HG03469 (cell line): ENCODE results near the gene LSM2.
"Not testable (repeated sequence)": the region's sequence is repeated elsewhere in the genome, so short reads cannot be mapped to it uniquely, and the experiment has no call there.

ENCODE experiments used
- ATAC-seq: cut with Tn5 transposase; IDR thresholded peaks from one replicate; pipeline ENCODE4 v1.9.1; 2021; ENCODE audit warnings: mild to moderate bottlenecking, moderate library complexity, moderate number of reproducible peaks; ENCODE audit not compliant: unreplicated experiment

The LSM2 gene

GRCh38 chr6:31799781-31800180, 7.0 kb downstream of the LSM2 start:
- no peak for ATAC-seq

DNA sequence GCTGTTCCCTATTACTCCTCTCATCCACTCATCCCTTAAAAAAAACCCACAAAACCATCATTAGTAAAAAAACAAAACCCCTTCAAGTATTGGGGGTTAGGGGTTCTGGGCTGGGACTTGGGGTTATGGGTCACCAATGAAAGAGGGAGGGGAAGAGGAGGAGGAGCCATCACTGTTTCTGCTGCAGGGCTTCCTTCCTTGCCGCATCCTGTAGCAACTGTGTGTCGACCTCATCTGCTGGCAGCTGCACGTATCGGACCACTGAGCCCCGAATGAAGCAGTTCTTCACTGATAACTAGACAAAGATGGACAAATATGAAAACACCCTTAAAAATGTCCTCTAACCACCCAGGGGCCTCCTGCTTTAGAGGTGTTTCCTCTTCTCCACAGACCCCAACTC, 9.2 kb downstream of the LSM2 start:
- ATAC-seq, result no peak

DNA sequence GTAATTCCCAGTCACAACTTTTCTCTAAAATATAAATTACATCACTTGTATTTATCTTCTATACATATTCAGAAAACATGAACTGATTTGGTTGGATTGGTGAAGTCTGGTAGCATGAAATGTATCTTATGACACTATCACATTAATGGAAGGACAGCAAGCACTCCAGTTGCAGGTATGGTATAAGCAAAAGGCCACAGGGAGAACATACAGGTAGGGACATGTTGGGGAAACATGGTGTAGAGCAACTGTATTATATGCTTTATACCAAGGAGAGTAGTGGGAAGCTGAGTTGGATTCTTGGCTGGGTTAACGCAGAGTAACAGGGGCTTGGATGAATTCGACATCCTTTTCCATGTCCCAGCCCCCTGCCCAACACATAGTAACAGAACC, 9.8 kb downstream of the LSM2 start:
- ATAC-seq, result no peak

GRCh38 chr6:31795616-31796298, 11.0 kb downstream of the LSM2 start, which contains the start of gene VARS1:
Gene VARS1 (minus strand): TSS chr6:31795752. CDS start chr6:31795217, 535 bp downstream.
- ATAC-seq, result peak; percentile 70

GRCh38 chr6:31794866-31795615, 11.7 kb downstream of the LSM2 start:
- no peak for ATAC-seq

DNA sequence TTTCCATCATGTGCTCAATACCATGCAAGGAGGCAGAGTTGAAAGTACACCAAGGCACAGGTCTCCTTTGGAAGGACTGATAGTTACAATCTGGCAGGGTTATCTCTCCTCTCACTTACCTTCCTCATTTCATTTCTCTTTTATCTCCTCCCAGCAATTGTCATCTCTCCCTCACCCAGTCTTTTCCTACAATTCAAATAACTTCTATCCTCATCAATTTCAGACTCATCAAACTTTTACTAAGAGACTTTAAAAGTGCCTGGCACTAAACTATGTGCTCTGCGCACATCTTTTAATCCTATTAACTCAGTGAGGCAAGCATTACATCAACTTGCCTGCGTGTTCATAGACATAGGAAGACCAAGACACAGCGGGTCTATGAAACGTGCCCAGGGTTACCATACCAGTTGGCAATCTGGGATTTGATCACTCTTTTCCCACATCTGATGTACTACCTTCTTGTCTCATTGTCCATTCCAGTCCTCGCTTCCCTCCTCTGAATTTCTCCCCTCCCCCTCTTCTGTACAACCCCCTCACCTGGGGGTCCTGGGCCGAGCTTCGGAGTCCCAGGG, 12.4 kb downstream of the LSM2 start:
- ATAC-seq, result no peak

- not testable (repeated sequence) for ATAC-seq
These were observed 12.9 kb downstream of the LSM2 start for GRCh38 chr6:31793927-31794245.

DNA sequence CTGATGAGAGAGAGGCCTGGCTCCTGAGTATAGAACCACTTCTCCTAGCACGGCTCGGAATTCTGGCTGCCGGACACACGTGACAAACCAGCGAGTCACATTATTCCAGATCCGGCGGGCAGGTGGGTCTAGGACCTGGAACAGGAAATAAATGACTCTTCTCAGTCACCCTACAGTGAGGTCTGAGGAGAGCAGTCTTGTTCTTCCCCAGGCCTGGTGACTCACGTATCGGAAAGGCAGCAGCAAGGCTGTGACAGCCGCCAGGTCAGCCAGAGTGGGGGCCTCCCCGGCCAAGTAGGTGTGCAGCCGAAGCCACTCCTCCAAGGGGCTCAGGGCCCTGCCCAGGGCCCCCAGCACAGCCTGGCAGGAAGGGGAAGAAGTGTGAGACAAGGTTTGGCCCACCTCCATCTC, 14.0 kb downstream of the LSM2 start:
- no peak for ATAC-seq

GRCh38 chr6:31792090-31792374, 14.7 kb downstream of the LSM2 start:
- no peak for ATAC-seq

DNA sequence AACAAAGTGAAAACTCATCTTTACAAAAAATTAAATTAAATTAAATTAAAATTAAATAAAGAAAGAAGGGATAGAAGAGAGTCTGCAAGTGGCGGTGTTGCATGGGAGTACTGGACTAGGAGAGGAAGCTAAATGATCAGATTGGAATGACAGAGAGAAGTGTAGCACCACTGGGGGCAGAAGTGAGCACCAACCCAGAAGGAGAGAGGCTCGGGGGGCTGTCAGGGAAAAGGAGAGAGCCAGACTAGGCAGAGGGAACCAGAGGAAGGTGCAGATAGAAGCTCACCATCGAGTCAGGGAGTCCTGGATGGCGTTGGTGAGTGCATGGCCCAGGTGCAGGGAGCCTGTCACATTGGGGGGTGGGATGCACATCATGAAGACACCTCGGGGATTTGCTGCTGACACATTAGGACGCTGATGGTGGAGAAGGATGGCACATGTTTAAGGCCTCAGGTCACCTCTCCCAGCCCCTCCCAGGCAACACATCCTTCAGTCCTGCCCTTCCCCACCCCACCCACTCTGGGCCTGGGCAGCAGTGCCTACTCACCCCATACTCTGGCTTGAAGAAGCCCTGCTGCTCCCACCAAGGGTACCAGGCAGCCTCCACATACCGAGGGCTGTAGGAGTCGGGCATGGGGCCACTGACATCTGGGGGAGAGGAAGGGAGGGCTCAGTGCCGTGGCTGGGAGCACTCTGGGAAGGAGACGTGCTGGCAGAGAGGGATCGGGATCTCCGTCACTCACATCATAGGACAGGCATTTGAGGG, 15.3 kb downstream of the LSM2 start:
- no peak for ATAC-seq

GRCh38 chr6:31785475-31785874, 21.3 kb downstream of the LSM2 start:
- ATAC-seq, result no peak

GRCh38 chr6:31784098-31784925, 22.5 kb downstream of the LSM2 start:
- ATAC-seq, result no peak

DNA sequence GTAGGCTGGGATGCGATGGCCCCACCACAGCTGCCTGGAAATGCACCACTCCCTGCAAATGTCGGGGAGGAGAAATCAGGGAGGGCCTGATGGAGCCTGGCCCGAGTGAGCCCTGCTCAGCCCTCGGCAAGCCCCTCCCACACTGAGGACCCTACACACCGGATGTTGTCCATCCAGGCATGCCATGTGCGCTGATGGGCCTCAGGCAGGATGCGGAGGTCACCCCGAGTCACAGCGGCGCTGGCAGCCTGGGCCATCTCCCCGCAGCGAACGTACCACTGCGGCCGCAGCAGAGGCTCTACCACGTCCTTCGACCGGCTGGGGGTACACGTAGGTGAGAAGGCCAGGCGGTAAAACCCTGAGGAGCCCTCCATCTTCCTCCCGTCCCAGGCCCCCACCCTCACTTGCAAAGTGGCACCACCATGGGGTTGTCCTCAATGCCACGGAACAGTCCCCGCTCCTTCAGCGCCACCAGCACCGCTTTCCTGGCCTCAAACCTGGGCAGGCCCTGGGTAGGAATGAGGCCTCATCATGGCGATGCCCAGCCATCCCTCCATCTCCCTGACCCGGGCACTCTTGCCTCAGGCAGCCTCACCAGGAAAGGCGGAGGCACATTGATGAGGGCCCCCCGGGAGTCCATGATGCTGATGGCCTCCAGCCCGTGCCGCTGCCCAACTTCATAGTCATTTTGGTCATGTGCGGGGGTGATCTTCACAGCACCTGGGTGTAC, 24.5 kb downstream of the LSM2 start:
- no peak for ATAC-seq

- ATAC-seq, result no peak
These were observed 25.3 kb downstream of the LSM2 start for GRCh38 chr6:31781244-31782125.

- ATAC-seq, result no peak
These were observed 26.1 kb downstream of the LSM2 start for GRCh38 chr6:31780507-31781243.

DNA sequence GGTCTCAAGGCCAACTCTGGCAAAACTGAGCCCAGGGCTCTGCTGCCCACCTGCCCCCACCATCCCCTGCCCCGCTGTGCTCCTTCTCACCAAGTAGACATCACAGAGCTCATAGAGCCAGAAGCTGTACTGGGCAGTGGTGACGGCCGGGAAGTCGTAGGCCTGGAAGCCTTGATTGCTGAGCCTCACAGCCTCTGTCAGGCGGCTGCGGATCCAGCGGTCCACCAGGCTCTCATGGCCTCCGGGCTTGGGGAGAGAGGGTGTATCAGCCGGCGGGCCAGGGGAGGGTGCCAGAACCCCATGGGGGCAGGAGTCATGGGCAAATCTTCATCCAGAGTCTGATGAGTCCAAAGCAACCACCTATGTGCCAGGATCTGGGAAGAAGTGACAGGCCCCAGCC, 26.9 kb downstream of the LSM2 start:
- no peak for ATAC-seq

DNA sequence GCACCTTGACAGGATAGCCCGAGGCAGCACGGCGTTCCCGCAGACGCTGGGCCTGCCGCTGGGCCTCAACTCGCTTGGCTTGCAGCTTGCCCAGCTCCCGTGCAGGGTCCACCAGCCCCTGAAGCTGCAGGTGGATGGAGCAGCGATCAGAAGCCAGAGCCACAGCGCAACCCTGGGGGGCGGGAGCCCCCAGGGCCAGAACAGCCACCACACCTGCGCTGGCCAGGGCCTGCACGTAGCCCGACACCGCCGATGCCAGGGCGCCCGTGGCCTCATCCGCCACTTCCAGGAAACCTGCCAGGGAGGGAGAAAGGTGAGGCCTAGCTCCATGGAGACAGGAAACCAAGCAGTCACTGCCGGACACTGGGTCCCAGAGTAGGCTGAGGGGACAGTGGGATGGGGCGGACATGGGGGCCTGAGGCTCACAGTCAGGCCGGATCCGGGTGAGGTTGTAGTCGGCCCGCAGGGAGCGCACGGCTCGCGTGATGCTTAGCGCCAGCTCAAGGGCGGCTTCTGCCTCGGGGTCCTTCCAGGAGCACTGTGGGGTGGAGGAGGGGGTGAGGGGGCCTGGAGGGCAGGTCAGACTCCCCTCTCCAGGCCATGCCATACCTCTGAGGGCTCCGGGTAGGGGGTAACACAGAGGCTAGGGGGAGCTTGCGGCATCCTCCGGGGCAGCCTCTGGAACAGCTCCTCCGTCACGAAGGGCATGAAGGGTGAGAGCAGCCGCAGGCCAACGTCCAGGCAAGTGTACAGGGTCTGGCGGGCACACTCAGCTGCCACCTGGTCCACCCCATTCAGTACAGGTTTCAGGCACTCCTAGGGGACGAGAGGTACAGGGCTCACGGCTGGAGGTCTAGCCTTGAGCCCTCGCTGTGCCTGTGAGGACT, 27.5 kb downstream of the LSM2 start:
- ATAC-seq, result no peak

GRCh38 chr6:31778193-31778592, 28.6 kb downstream of the LSM2 start:
- no peak for ATAC-seq
